D721Med (cell line): ENCODE results near the gene SCGB2A2.

Experiments used
- DNase-seq: peaks from one replicate; pipeline ENCODE4 v3.0.0; 2011; ENCODE audit warnings: low spot score; ENCODE audit not compliant: insufficient read length
- FAIRE-seq: peaks from 2 replicates; lab custom pipeline; 2011; peaks lifted over from hg19 to GRCh38; lab: Jason Lieb, UNC
- TF ChIP-seq, protein P1 (sequence below): IDR thresholded peaks from 2 replicates; pipeline ENCODE4 v1.5.1; 2012; ENCODE audit warnings: mild to moderate bottlenecking, control low read depth; ENCODE audit not compliant: insufficient read depth; ENCODE audit errors: missing control alignments

The SCGB2A2 gene

GRCh38 chr11:62295504-62295903, 25.5 kb downstream of the SCGB2A2 start:
- FAIRE-seq (no peak), DNase-seq (no peak)
- TF ChIP-seq, protein P1, sequence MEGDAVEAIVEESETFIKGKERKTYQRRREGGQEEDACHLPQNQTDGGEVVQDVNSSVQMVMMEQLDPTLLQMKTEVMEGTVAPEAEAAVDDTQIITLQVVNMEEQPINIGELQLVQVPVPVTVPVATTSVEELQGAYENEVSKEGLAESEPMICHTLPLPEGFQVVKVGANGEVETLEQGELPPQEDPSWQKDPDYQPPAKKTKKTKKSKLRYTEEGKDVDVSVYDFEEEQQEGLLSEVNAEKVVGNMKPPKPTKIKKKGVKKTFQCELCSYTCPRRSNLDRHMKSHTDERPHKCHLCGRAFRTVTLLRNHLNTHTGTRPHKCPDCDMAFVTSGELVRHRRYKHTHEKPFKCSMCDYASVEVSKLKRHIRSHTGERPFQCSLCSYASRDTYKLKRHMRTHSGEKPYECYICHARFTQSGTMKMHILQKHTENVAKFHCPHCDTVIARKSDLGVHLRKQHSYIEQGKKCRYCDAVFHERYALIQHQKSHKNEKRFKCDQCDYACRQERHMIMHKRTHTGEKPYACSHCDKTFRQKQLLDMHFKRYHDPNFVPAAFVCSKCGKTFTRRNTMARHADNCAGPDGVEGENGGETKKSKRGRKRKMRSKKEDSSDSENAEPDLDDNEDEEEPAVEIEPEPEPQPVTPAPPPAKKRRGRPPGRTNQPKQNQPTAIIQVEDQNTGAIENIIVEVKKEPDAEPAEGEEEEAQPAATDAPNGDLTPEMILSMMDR = no peak

GRCh38 chr11:62298975-62299374, 29.0 kb downstream of the SCGB2A2 start, which contains the start of gene SCGB1D4:
Gene SCGB1D4, minus strand, starts transcription at chr11:62299075. Its CDS starts 65 bp downstream, at chr11:62299010.
- DNase-seq (no peak), FAIRE-seq (no peak)
- TF ChIP-seq, protein P1 = no peak

- DNase-seq = no peak
Measured at GRCh38 chr11:62306227-62306626, 36.3 kb downstream of the SCGB2A2 start.

DNA sequence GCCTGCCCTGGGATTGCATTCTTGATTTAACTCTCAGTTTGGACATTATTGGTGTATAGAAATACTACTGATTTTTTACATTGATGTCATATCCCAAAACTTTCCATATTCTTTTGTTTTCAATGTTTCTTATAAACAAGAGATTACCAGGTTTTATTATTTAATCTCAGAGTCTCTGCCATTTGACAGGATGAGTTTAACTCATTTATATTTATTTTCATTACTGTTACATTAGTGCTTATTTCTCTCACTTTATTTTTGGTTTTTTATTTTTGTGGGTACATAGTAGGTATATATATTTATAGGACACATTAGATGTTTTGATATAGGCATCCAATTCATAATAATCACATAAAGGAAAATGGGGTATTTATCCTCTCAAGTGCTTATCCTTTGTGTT, 38.0 kb downstream of the SCGB2A2 start:
- DNase-seq (no peak), FAIRE-seq (no peak)
- TF ChIP-seq, protein P1 = no peak

More at GRCh38 chr11:62306227-62306626, 36.3 kb downstream of the SCGB2A2 start:
- TF ChIP-seq, protein P1 = no peak
- no peak for FAIRE-seq

DNA sequence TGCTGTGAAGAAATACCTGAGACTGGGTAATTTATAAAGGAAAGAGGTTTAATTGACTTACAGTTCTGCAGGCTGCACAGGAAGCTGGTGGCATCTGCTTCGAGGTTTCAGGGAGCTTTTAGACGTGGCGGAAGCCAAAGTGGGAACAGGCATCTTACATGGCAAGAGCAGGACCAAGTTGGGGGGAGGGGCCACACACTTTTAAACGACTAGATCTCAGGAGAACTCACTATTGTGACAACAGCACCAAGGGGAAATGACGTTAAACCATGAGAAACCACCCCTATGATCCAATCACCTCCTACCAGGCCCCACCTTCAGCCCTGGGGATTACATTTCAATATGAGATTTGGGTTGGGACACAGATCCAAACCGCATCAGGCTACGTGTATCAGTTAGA, 40.0 kb downstream of the SCGB2A2 start:
- DNase-seq = no peak
- FAIRE-seq = no peak
- TF ChIP-seq, protein P1 = no peak

GRCh38 chr11:62315431-62315830, 45.5 kb downstream of the SCGB2A2 start:
- FAIRE-seq = no peak
- no peak for DNase-seq
- TF ChIP-seq, protein P1 = no peak

GRCh38 chr11:62322524-62322923, 52.6 kb downstream of the SCGB2A2 start:
- TF ChIP-seq, protein P1 = no peak
- DNase-seq (no peak), FAIRE-seq (no peak)
